Keratinocyte (primary cell): ENCODE data around the gene DIP2C. TPM values are rescaled to one million over a fixed set of nuclear protein-coding genes. Genes with fewer than 3 reads are reported as not detected.
"Not testable (repeated sequence)": the region's sequence is repeated elsewhere in the genome, so short reads cannot be mapped to it uniquely, and the experiment has no call there.

Experiments
- DNase-seq: peaks from one replicate; pipeline ENCODE4 v3.0.0-alpha.2; 2011; ENCODE audit warnings: low read depth, missing footprints, low spot score
- FAIRE-seq: peaks from 2 replicates; lab custom pipeline; 2011; peaks lifted over from hg19 to GRCh38; lab: Jason Lieb, UNC
- H2AFZ ChIP-seq: 2 replicates; pipeline ENCODE4 v1.6.0; 2012; ENCODE audit warnings: low read length, control low read depth, inconsistent platforms; ENCODE audit not compliant: control insufficient read depth
- H3K27ac ChIP-seq: 2 replicates; pipeline ENCODE4 v1.5.1; 2011; ENCODE audit warnings: low read length; ENCODE audit not compliant: control insufficient read depth, insufficient read depth
- H3K27me3 ChIP-seq: 3 replicates; pipeline ENCODE4 v1.6.0; 2011; ENCODE audit warnings: low read length; ENCODE audit not compliant: control insufficient read depth, insufficient read depth; ENCODE audit errors: extremely low read depth
- H3K36me3 ChIP-seq, 2 experiments: 2 replicates in 1 of 2; 3 replicates in 1 of 2; pipeline ENCODE4 v1.5.1; 2011; ENCODE audit warnings: low read length in 2 of 2, mild to moderate bottlenecking in 1 of 2; ENCODE audit not compliant: control insufficient read depth in 2 of 2, insufficient read depth in 2 of 2; ENCODE audit errors: extremely low read depth in 1 of 2
- H3K4me1 ChIP-seq: 3 replicates; pipeline ENCODE4 v1.5.1; 2011; ENCODE audit warnings: low read length; ENCODE audit not compliant: control insufficient read depth, insufficient read depth; ENCODE audit errors: extremely low read depth
- H3K4me2 ChIP-seq: 3 replicates; pipeline ENCODE4 v1.6.0; 2011; ENCODE audit warnings: low read depth, low read length; ENCODE audit not compliant: control insufficient read depth, insufficient read depth; ENCODE audit errors: extremely low read depth
- H3K4me3 ChIP-seq, 3 experiments: fragments of 200-600 bp in 1 of 3; sonication (generic) in 1 of 3; 2 replicates in 2 of 3; 3 replicates in 1 of 3; pipeline ENCODE4 v1.5.1; 2011 to 2016; ENCODE audit warnings: low read length in 3 of 3, mild to moderate bottlenecking in 3 of 3, control low read depth in 2 of 3, inconsistent platforms in 1 of 3, low read depth in 1 of 3, mixed read lengths in 1 of 3, mixed run types in 1 of 3, moderate library complexity in 1 of 3; ENCODE audit not compliant: control insufficient read depth in 2 of 3, insufficient read depth in 2 of 3; ENCODE audit errors: extremely low read depth in 1 of 3
- H3K79me2 ChIP-seq: 2 replicates; pipeline ENCODE4 v1.6.0; 2012; ENCODE audit warnings: low read length; ENCODE audit not compliant: control insufficient read depth, insufficient read depth
- H3K9ac ChIP-seq: 3 replicates; pipeline ENCODE4 v1.6.0; 2011; ENCODE audit warnings: low read length; ENCODE audit not compliant: control insufficient read depth, insufficient read depth; ENCODE audit errors: extremely low read depth
- H3K9me1 ChIP-seq: 3 replicates; pipeline ENCODE4 v1.6.0; 2011; ENCODE audit warnings: low read length; ENCODE audit not compliant: control insufficient read depth, insufficient read depth; ENCODE audit errors: extremely low read depth
- H3K9me3 ChIP-seq: 2 replicates; pipeline ENCODE4 v1.5.1; 2012; ENCODE audit warnings: low read depth, low read length; ENCODE audit not compliant: control insufficient read depth
- H4K20me1 ChIP-seq: 3 replicates; pipeline ENCODE4 v1.6.0; 2011; ENCODE audit warnings: low read length; ENCODE audit not compliant: control insufficient read depth, insufficient read depth; ENCODE audit errors: extremely low read depth
- CTCF ChIP-seq, 3 experiments: IDR thresholded peaks in 1 of 3; conservative IDR thresholded peaks in 1 of 3; optimal IDR thresholded peaks in 1 of 3; 2 replicates in 2 of 3; 3 replicates in 1 of 3; pipeline versions ENCODE3 to v1.5.1; 2011; ENCODE audit warnings: low read length in 3 of 3, mild to moderate bottlenecking in 3 of 3, moderate library complexity in 2 of 3, control low read depth in 1 of 3, inconsistent platforms in 1 of 3; ENCODE audit not compliant: insufficient read depth in 2 of 3; ENCODE audit errors: extremely low read depth in 1 of 3
- EZH2 ChIP-seq: IDR thresholded peaks from one replicate; pipeline ENCODE4 v1.6.1; 2012; ENCODE audit warnings: inconsistent platforms, mild to moderate bottlenecking, low read length, moderate library complexity
- dilution Hi-C: fragments of 300-500 bp; cut with MboI; formaldehyde crosslinking; loops from one replicate; pipeline ENCODE4 v1.7.0; 2020; ENCODE audit warnings: low sequenced_read_pairs; ENCODE audit not compliant: extremely low pct_ligation_motif_present
- polyA plus RNA-seq, 5 experiments: library from polyadenylated mRNA; depleted of rRNA in 3 of 5; stranded (reverse) in 3 of 5; stranded (forward) in 1 of 5; unstranded in 1 of 5; fragments of >200 nt; gene quantifications; 1 replicate in 1 of 5; 2 replicates in 3 of 5; 3 replicates in 1 of 5; pipeline versions ENCODE4 v1.2.1 to v1.2.3, GENCODE V29; 2011 to 2012; ENCODE audit warnings: missing spikeins in 2 of 5, low read depth in 1 of 5, low replicate concordance in 1 of 5

The DIP2C gene
- polyA plus RNA-seq, 1 donor (not counting 4 experiments of a cell fraction or from before 2014, with no cell fraction given): 1.3 TPM

- H3K9ac ChIP-seq: no peak overlapping the region
- no peak for TF ChIP-seq EZH2
- no peak for TF ChIP-seq CTCF (optimal IDR thresholded peaks at IDR 0.05 in 1 of 3, IDR thresholded peaks at IDR 0.05 in 1 of 3, conservative IDR thresholded peaks at IDR 0.05 in 1 of 3; ENCODE audit: extremely low read depth in 1 of 3, insufficient read depth in 2 of 3, low read length in 3 of 3)
- H3K27ac ChIP-seq: no peak overlapping the region
- H3K27me3 ChIP-seq: no peaks in the 10 kb centered on the region
- H4K20me1 ChIP-seq: no peaks in the 10 kb centered on the region
- peaks cover 5% of the 10 kb centered on the region for H3K9me3 ChIP-seq
- H3K79me2 ChIP-seq: no peaks in the 10 kb centered on the region
- no peaks in the 10 kb centered on the region for H3K36me3 ChIP-seq
- DNase-seq: no peak
- no peak overlapping the region for H2AFZ ChIP-seq
- no peak for FAIRE-seq
- dilution Hi-C loops: no loop called here
- peaks cover 10% of the 10 kb centered on the region for H3K4me1 ChIP-seq
- no peak overlapping the region for H3K4me3 ChIP-seq
- no peak overlapping the region for H3K4me2 ChIP-seq
- no peaks in the 10 kb centered on the region for H3K9me1 ChIP-seq
Observed at GRCh38 chr10:451021-451471, 238.4 kb downstream of the DIP2C start.

DNA sequence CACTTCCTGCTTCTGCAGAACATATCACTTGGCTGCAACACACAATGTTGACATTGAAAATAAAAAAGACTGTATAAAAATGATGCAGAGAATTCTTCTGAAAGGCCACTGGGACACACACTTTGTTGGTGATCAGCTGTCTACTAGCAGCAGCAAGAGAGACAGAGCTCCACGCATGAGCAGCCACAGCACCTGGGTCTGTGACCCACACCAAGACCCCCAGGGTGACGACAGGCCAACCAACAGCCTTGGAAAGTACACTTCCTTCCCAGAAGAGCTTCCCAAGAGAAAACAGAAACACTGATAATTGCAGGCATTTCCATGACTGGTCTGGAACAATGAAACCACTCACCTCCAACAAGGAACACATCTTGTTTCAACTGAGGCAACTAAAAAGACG lies 239.0 kb downstream of the DIP2C start:
- H3K36me3 ChIP-seq: no peaks in the 10 kb centered on the region
- no peaks in the 10 kb centered on the region for H3K9me1 ChIP-seq
- no peak for DNase-seq
- H3K27ac ChIP-seq: no peak overlapping the region
- peaks cover 5% of the 10 kb centered on the region for H3K9me3 ChIP-seq
- H3K4me3 ChIP-seq: no peak overlapping the region
- H3K79me2 ChIP-seq: no peaks in the 10 kb centered on the region
- no peak for FAIRE-seq
- TF ChIP-seq CTCF (optimal IDR thresholded peaks at IDR 0.05 in 1 of 3, IDR thresholded peaks at IDR 0.05 in 1 of 3, conservative IDR thresholded peaks at IDR 0.05 in 1 of 3; ENCODE audit: extremely low read depth in 1 of 3, insufficient read depth in 2 of 3, low read length in 3 of 3): no peak
- no peak for TF ChIP-seq EZH2
- H3K4me2 ChIP-seq: no peak overlapping the region
- dilution Hi-C loops: no loop called here
- H4K20me1 ChIP-seq: no peaks in the 10 kb centered on the region
- peaks cover 10% of the 10 kb centered on the region for H3K4me1 ChIP-seq
- H3K9ac ChIP-seq: no peak overlapping the region
- no peaks in the 10 kb centered on the region for H3K27me3 ChIP-seq
- H2AFZ ChIP-seq: no peak overlapping the region

DNA sequence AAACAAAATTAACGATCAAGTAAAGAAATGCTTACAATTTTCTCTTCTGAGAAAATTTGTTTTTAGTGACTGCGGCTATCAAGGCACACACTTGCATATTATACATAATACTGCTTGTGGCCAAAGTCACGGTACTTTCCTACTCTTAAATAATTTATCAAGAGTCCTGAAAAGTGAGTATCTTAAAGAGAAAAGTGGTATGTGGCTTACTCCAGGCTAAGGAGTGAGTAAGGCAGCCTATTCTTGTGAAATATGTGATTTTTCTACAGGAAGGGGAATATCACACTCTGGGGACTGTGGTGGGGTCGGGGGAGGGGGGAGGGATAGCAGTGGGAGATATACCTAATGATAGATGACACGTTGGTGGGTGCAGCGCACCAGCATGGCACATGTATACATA lies 240.1 kb downstream of the DIP2C start:
- FAIRE-seq, dilution Hi-C loops, H3K9me1 ChIP-seq, H3K36me3 ChIP-seq, DNase-seq, H2AFZ ChIP-seq, H3K4me1 ChIP-seq, H3K79me2 ChIP-seq, H3K27me3 ChIP-seq, H3K9ac ChIP-seq, H4K20me1 ChIP-seq, H3K27ac ChIP-seq, H3K4me2 ChIP-seq, H3K4me3 ChIP-seq, H3K9me3 ChIP-seq: not testable (repeated sequence)
